ENCODE results near the gene WWOX.

The WWOX gene

DNA sequence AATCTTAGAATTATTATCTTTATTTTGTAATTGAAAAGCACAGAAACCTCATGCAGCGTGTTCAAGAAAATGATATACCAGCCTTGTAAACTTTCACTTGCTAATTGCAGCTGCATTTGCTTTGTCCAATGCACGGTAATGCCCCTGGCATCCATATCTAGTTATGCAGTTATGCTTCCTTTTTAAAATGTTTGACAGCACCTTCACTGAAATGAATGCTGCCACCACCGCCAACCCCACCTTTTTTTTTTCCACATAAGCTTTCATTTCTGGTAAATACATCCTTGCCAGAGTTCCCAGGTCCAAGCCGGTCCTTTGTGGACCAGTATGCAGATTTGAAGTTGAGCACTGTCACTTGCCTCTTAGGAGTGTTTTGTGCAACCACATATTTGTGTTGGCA lies 338.8 kb downstream of the WWOX start:
- DNase-seq (ENCODE audit: low spot score) = peak; percentile 5

DNA sequence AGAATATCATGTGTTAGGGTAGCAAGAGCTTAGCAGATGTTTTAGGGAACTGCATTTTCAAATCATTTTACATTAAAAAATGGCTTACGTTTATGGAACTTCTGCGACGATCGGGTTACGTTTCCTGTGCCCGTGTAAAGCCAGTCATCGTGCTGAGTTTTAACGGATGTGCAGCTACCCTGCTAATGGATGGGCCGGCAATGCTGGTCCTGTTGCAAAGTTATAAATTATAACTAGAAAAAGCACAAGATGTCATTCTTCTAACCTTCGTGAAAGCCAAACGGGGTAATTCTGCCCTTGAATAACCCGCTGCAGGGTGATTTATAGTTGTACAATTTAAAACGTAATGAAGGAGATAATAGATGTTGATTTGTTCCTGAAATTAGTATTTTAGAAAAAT lies 339.2 kb downstream of the WWOX start:
- peak; percentile 10 for DNase-seq (ENCODE audit: low spot score)

DNA sequence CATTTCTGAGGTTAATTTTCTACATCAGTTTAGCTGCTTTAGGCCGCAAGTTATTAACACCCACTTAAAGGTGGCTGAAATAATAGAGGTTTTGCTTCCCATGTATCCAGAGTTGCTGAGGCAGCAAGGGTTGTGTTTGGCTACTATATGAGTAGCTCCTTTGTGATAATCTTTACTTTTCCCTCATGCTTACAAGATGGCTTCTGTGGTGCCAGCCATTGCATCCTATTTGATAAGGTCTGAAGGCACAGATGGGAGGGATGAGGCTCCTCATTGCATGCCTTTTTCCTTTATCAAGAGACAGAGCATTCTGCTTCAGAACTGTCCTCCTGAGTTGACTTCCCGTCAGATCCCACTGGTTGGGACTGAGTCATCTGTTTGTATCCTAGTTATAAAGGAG lies 340.2 kb downstream of the WWOX start:
- peak; percentile 1 for DNase-seq (ENCODE audit: low spot score)

GRCh38 chr16:78441298-78441697 lies 341.8 kb downstream of the WWOX start:
- peak; percentile 3 for DNase-seq (ENCODE audit: low spot score)

DNA sequence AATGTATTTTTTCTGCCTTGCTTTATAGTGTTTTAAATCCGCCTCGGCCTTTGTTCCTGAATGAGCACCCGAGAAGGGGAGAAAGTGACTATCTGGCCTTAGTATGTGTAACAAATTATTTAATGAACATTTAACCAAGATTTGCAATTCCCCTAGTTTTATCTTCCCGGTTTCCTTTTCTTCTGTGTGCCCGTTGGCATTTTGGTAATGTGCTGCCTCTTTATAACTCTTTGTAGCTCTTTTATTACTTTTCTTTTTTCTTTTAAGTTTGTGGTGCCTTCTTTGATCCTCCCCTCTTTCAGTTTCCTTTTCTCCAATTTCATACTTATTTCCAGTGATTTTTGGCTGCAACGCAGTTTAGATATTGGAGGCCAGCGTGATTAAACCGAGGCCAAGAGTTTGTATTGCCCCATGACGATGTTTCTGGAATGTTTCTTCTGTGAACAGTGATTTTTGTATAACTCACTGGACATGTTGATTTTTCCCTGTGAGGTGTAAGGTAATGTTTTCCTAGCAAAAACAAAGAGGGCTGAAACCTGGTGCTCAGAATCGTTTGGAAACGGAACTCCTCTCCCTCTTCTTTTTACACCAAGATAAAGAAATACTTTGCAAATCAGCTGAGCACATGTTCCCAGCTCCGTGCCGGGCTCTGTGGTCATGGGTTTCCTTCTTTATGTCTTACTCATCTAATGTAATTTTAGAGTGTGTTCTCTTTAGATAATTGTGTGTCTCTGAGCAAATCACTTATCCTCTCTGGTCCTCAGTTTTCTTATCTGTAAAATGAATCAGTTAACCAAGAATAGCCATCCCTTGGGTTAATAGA lies 344.3 kb downstream of the WWOX start:
- peak; percentile 23 for DNase-seq (ENCODE audit: low spot score)

DNA sequence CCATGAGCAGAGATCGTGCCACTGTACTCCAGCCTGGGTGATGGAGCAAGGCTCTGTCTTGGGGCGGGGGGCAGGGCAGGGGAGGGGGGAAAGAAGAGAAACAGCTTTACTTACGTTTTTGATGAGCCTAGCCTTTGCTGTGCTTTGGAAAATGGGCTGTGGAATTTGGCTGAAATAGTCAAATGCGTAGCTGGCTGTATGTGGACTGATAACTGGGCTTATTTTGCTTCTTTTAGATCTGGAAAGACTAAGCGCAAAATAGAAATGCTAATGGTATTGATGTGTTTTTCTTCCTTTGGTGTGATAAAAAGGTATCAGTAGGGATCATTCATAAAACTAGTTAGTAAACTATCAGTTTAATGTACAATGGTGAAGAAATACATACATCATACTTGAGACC lies 346.4 kb downstream of the WWOX start:
- no peak for DNase-seq (ENCODE audit: low spot score)

- DNase-seq (ENCODE audit: low spot score) = no peak
These were observed 347.0 kb downstream of the WWOX start for GRCh38 chr16:78446486-78446885.

DNA sequence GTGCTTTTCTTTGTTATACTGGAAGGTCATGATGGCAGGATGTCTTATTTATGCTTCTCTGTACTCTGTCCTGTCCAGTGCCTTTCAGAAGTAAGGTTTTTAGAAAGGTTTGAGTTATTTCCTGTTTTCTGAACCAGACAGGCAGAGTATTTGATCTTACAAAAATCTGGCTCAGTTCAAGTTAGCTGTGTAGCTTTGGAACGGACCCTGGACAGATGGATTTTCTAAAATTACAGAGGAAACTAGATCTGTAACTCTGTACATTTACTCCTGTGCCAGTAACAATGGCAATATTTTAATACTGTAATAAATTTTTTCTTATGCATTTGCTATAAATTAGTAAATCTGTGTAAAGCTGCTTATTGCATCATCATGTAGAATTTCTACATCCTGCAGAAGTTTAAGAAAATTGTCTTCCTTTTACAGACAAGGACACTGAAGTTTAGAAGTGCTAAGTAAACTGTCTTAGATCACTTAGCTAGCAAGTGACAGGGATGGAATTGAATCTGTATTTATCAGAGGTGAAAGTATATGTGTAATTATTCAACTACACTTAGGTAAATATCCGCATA lies 347.6 kb downstream of the WWOX start:
- DNase-seq (ENCODE audit: low spot score) = no peak

- DNase-seq (ENCODE audit: low spot score) = no peak
These were observed 349.3 kb downstream of the WWOX start for GRCh38 chr16:78448658-78449271.

GRCh38 chr16:78450255-78450654 lies 350.8 kb downstream of the WWOX start:
- no peak for DNase-seq (ENCODE audit: low spot score)

- DNase-seq (ENCODE audit: low spot score) = no peak
These were observed 352.6 kb downstream of the WWOX start for GRCh38 chr16:78452025-78452555.

DNA sequence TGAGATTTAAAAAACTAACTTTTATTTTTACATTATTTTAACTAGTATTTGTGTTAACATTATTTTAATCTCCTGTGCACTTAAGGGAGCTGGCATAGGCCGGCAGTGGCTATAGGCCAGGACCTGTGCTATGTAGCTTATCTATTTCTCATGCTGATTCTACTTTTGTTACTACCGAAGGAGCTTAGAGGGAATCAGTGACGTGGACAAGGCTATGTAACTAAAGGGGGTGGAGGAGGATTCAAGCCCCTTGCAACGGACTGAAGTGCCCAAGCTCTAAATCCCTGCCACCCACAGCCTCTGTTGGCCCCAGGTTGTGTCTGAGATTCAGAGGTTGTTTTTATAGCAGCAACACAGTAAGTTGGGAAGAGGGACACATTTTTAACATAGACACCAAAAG lies 356.4 kb downstream of the WWOX start:
- no peak for DNase-seq (ENCODE audit: low spot score)

DNA sequence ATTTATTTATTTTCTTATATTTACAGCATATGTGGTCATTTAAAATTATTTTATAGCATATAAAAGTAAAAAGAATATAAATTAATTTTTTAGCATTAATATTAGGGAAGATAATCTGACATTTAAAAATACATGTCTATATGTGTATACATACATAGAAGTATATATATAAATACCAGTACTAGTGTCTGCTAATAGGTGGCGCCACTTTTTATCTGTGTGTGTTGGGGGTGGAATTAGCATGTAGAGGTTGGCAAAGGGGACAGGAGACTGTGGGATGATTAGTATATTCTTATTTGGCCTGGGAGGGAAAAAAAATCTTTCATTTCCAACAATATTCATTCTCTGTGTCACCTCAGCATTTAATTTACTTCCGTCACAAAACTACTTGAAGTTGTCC lies 359.1 kb downstream of the WWOX start:
- DNase-seq (ENCODE audit: low spot score) = no peak

GRCh38 chr16:78460428-78460827 lies 361.0 kb downstream of the WWOX start:
- no peak for DNase-seq (ENCODE audit: low spot score)

DNA sequence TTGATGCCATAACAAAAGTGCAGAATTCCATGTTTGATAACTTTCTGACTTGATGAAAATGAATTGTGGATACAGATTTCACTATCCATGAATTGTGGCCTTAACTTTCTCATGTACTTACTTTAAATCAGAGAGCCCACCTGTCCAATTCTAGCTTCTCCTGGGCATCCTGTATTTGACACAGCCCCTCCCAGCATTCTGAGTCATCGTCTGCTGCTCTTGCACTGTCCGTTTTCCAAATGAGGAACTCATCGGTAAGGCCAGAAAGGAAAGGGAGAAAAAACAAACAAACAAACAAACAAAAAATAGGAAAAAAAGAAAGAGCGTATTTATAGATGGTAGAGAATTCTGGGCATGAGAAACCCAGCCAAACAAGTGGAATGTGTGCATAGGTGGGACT lies 361.6 kb downstream of the WWOX start:
- no peak for DNase-seq (ENCODE audit: low spot score)

GRCh38 chr16:78461496-78462287 lies 362.2 kb downstream of the WWOX start:
- DNase-seq (ENCODE audit: low spot score) = peak; percentile 9

GRCh38 chr16:78462288-78463208 lies 363.1 kb downstream of the WWOX start:
- DNase-seq (ENCODE audit: low spot score) = peak; percentile 31

- no peak for DNase-seq (ENCODE audit: low spot score)
These were observed 364.1 kb downstream of the WWOX start for GRCh38 chr16:78463591-78463990.

- DNase-seq (ENCODE audit: low spot score) = no peak
These were observed 365.4 kb downstream of the WWOX start for GRCh38 chr16:78464833-78465232.

GRCh38 chr16:78465730-78466129 lies 366.3 kb downstream of the WWOX start:
- no peak for DNase-seq (ENCODE audit: low spot score)

DNA sequence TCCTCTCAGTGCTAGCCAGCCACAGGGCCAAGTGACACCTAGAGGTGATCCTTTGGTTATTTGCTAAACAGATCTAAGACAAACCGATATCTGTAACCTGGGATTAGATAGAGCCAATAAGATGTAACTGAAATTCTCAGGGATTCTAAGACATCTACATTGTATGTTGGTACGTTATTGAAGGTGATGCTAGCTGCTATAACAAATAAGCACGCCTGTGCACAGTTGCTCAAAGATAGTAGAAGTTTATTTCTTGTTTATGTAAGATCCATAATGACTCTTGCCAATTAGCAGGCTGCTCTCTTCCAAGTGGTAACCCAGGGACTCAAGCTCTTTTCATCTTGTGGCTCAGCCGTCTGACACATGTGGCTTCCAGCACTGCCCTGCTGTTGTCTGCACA lies 370.3 kb downstream of the WWOX start:
- peak; percentile 1 for DNase-seq (ENCODE audit: low spot score)

Measured in ecto neural progenitor cell (in vitro differentiated cells).